OCI-LY1 (cell line): ENCODE results near the gene IL21.
"Not testable (repeated sequence)": the region's sequence is repeated elsewhere in the genome, so short reads cannot be mapped to it uniquely, and the experiment has no call there.

Source experiments
- H2AFZ ChIP-seq: fragments of 200-600 bp; sonication (generic), shearing (Covaris generic); 2 replicates; pipeline ENCODE4 v1.6.0; 2014; ENCODE audit warnings: antibody characterized with exemption, mild to moderate bottlenecking, low read length
- H3F3A ChIP-seq: fragments of 200-600 bp; sonication (generic), shearing (Covaris generic); 2 replicates; pipeline ENCODE4 v1.6.0; 2014; ENCODE audit warnings: mild to moderate bottlenecking, antibody characterized with exemption, low read length, moderate library complexity; ENCODE audit not compliant: insufficient read depth
- H3K27ac ChIP-seq: fragments of 200-600 bp; sonication (generic); 2 replicates; pipeline ENCODE4 v1.5.1; 2014; ENCODE audit warnings: low read length, mixed run types, mild to moderate bottlenecking, low read depth; ENCODE audit not compliant: poor library complexity, severe bottlenecking
- H3K27me3 ChIP-seq: fragments of 200-600 bp; sonication (generic); 2 replicates; pipeline ENCODE4 v1.6.0; 2014; ENCODE audit warnings: antibody characterized with exemption, mild to moderate bottlenecking, low read length, moderate library complexity; ENCODE audit not compliant: insufficient read depth
- H3K36me3 ChIP-seq: fragments of 200-600 bp; sonication (generic); 2 replicates; pipeline ENCODE4 v1.6.1; 2014; ENCODE audit warnings: mild to moderate bottlenecking, antibody characterized with exemption, low read length, moderate library complexity, mixed read lengths; ENCODE audit not compliant: insufficient read depth
- H3K4me1 ChIP-seq: fragments of 200-600 bp; sonication (generic); 2 replicates; pipeline ENCODE4 v1.5.1; 2014; ENCODE audit warnings: mild to moderate bottlenecking, low read length, moderate library complexity; ENCODE audit not compliant: insufficient read depth, severe bottlenecking
- H3K4me2 ChIP-seq: fragments of 200-600 bp; sonication (generic), shearing (Covaris generic); 2 replicates; pipeline ENCODE4 v1.6.1; 2014; ENCODE audit warnings: low read length
- H3K4me3 ChIP-seq: fragments of 200-600 bp; sonication (generic); 2 replicates; pipeline ENCODE4 v1.5.1; 2014; ENCODE audit warnings: low read length, low read depth, mild to moderate bottlenecking, mixed read lengths; ENCODE audit not compliant: poor library complexity, severe bottlenecking
- H3K79me2 ChIP-seq: fragments of 200-600 bp; shearing (Covaris generic); 2 replicates; pipeline ENCODE4 v1.6.1; 2016; ENCODE audit warnings: mixed run types, low read length, mixed read lengths; ENCODE audit not compliant: insufficient read depth
- H3K9ac ChIP-seq: fragments of 200-600 bp; sonication (generic), shearing (Covaris generic); 2 replicates; pipeline ENCODE4 v1.6.1; 2014; ENCODE audit warnings: mild to moderate bottlenecking, low read length, mixed read lengths
- H3K9me2 ChIP-seq: fragments of 200-600 bp; sonication (generic), shearing (Covaris generic); 2 replicates; pipeline ENCODE4 v1.6.1; 2014; ENCODE audit warnings: low read depth, mild to moderate bottlenecking, low read length, mixed read lengths
- H3K9me3 ChIP-seq: fragments of 200-600 bp; shearing (Covaris generic); 2 replicates; pipeline ENCODE4 v1.6.1; 2014; ENCODE audit warnings: low read length, mixed read lengths
- H4K20me1 ChIP-seq: fragments of 200-600 bp; sonication (generic), shearing (Covaris generic); 2 replicates; pipeline ENCODE4 v1.6.0; 2016; ENCODE audit warnings: mild to moderate bottlenecking, low read length; ENCODE audit not compliant: insufficient read depth
- EZH2 ChIP-seq: fragments of 200-600 bp; sonication (generic), shearing (Covaris generic); IDR thresholded peaks from 2 replicates; pipeline ENCODE4 v1.8.0; 2017; ENCODE audit warnings: borderline replicate concordance, mixed run types, mild to moderate bottlenecking, antibody characterized with exemption, low read length, moderate library complexity, mixed read lengths
- TF ChIP-seq, protein P1 (sequence below): fragments of 200-600 bp; sonication (generic), shearing (Covaris generic); IDR thresholded peaks from 2 replicates; pipeline ENCODE4 v1.5.1; 2017; ENCODE audit warnings: mild to moderate bottlenecking, antibody characterized with exemption, low read length, moderate library complexity, mixed read lengths

Gene IL21

GRCh38 chr4:122658818-122659295 is 38.0 kb upstream of the IL21 start:
- H2AFZ ChIP-seq, result no peak overlapping the region
- no peak overlapping the region for H3K27ac ChIP-seq
- TF ChIP-seq, protein P1, sequence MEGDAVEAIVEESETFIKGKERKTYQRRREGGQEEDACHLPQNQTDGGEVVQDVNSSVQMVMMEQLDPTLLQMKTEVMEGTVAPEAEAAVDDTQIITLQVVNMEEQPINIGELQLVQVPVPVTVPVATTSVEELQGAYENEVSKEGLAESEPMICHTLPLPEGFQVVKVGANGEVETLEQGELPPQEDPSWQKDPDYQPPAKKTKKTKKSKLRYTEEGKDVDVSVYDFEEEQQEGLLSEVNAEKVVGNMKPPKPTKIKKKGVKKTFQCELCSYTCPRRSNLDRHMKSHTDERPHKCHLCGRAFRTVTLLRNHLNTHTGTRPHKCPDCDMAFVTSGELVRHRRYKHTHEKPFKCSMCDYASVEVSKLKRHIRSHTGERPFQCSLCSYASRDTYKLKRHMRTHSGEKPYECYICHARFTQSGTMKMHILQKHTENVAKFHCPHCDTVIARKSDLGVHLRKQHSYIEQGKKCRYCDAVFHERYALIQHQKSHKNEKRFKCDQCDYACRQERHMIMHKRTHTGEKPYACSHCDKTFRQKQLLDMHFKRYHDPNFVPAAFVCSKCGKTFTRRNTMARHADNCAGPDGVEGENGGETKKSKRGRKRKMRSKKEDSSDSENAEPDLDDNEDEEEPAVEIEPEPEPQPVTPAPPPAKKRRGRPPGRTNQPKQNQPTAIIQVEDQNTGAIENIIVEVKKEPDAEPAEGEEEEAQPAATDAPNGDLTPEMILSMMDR, result no peak
- no peak for TF ChIP-seq EZH2
- H3K4me3 ChIP-seq, result no peak overlapping the region
- H3K36me3 ChIP-seq, result no peaks in the 10 kb centered on the region
- no peaks in the 10 kb centered on the region for H4K20me1 ChIP-seq
- no peaks in the 10 kb centered on the region for H3K79me2 ChIP-seq
- H3K9ac ChIP-seq, result no peak overlapping the region
- no peaks in the 10 kb centered on the region for H3F3A ChIP-seq
- H3K27me3 ChIP-seq, result no peaks in the 10 kb centered on the region
- H3K9me3 ChIP-seq, result no peaks in the 10 kb centered on the region
- no peaks in the 10 kb centered on the region for H3K4me1 ChIP-seq
- no peaks in the 10 kb centered on the region for H3K9me2 ChIP-seq
- H3K4me2 ChIP-seq, result no peak overlapping the region

DNA sequence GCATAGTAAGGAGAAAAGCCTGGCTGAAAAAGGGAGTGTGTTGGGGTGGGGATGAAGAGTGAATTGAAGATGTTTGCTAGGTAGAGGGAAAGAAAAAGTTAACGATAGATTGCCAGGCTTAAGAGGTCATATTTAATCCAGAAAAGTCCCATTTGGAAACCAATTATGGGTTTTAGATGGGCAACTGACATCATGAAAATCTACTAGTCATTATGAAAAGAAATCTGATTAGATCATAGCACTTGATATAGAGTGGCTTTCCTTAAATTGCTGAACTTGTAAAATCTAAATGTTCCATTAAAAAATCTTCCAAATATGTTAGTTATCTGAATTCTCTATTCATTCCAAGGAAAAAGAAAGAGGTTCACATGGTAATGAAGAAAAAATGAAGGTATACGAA is 37.5 kb upstream of the IL21 start:
- Histone ChIP-seq H3K27ac (no peak overlapping the region), H2AFZ (no peak overlapping the region), H3K27me3 (no peaks in the 10 kb centered on the region), H3K9me2 (no peaks in the 10 kb centered on the region), H3F3A (no peaks in the 10 kb centered on the region), H3K79me2 (no peaks in the 10 kb centered on the region), H4K20me1 (no peaks in the 10 kb centered on the region), H3K36me3 (no peaks in the 10 kb centered on the region), H3K4me1 (no peaks in the 10 kb centered on the region), H3K9me3 (no peaks in the 10 kb centered on the region), H3K4me2 (no peak overlapping the region), H3K4me3 (no peak overlapping the region), H3K9ac (no peak overlapping the region)
- no peak for TF ChIP-seq EZH2
- TF ChIP-seq, protein P1, result no peak

GRCh38 chr4:122657553-122657952 is 36.7 kb upstream of the IL21 start:
- Histone ChIP-seq H3K27ac (no peak overlapping the region), H3K4me1 (no peaks in the 10 kb centered on the region), H3K27me3 (no peaks in the 10 kb centered on the region), H2AFZ (no peak overlapping the region), H3K9me3 (no peaks in the 10 kb centered on the region), H3K79me2 (no peaks in the 10 kb centered on the region), H3K4me2 (no peak overlapping the region), H3F3A (no peaks in the 10 kb centered on the region), H3K36me3 (no peaks in the 10 kb centered on the region), H3K9me2 (no peaks in the 10 kb centered on the region), H3K4me3 (no peak overlapping the region), H3K9ac (no peak overlapping the region), H4K20me1 (no peaks in the 10 kb centered on the region)
- TF ChIP-seq EZH2, result no peak
- TF ChIP-seq, protein P1, result no peak

- H4K20me1 ChIP-seq, H3K4me1 ChIP-seq, H3K36me3 ChIP-seq, H3K9ac ChIP-seq, H3K9me2 ChIP-seq, H3F3A ChIP-seq, H3K9me3 ChIP-seq, H3K79me2 ChIP-seq, H3K27me3 ChIP-seq, H3K27ac ChIP-seq, H3K4me2 ChIP-seq, H3K4me3 ChIP-seq, H2AFZ ChIP-seq: not testable (repeated sequence)
Observed at GRCh38 chr4:122656583-122656982, 35.7 kb upstream of the IL21 start.
